ENCODE data around the gene NAV2.
A peak's percentile ranks its signal among the peaks of the same experiment; 100 is the strongest.

Gene NAV2

GRCh38 chr11:19935507-19935906, 222.9 kb downstream of the NAV2 start:
- no peak overlapping the region for H3K4me3 ChIP-seq (replicated peaks; ENCODE audit: low read depth, low read length)
- TF ChIP-seq CTCF (IDR thresholded peaks at IDR 0.05; ENCODE audit: low read length, missing control alignments) = no peak
- peak; percentile 66 for DNase-seq (ENCODE audit: low read depth)

GRCh38 chr11:19936461-19936860, 223.8 kb downstream of the NAV2 start:
- DNase-seq (ENCODE audit: low read depth) = no peak
- no peak for TF ChIP-seq CTCF (IDR thresholded peaks at IDR 0.05; ENCODE audit: low read length, missing control alignments)
- H3K4me3 ChIP-seq (replicated peaks; ENCODE audit: low read depth, low read length) = no peak overlapping the region

GRCh38 chr11:19938169-19938856, 225.7 kb downstream of the NAV2 start:
- H3K4me3 ChIP-seq (replicated peaks; ENCODE audit: low read depth, low read length) = no peak overlapping the region
- peak; percentile 93 for TF ChIP-seq CTCF (IDR thresholded peaks at IDR 0.05; ENCODE audit: low read length, missing control alignments)
- peak; percentile 72 for DNase-seq (ENCODE audit: low read depth)

GRCh38 chr11:19938866-19939265, 226.2 kb downstream of the NAV2 start:
- DNase-seq (ENCODE audit: low read depth) = no peak
- H3K4me3 ChIP-seq (replicated peaks; ENCODE audit: low read depth, low read length) = no peak overlapping the region
- TF ChIP-seq CTCF (IDR thresholded peaks at IDR 0.05; ENCODE audit: low read length, missing control alignments) = no peak

GRCh38 chr11:19939415-19939929, 226.8 kb downstream of the NAV2 start:
- TF ChIP-seq CTCF (IDR thresholded peaks at IDR 0.05; ENCODE audit: low read length, missing control alignments) = no peak
- DNase-seq (ENCODE audit: low read depth) = no peak
- no peak overlapping the region for H3K4me3 ChIP-seq (replicated peaks; ENCODE audit: low read depth, low read length)

GRCh38 chr11:19940831-19941230, 228.2 kb downstream of the NAV2 start:
- TF ChIP-seq CTCF (IDR thresholded peaks at IDR 0.05; ENCODE audit: low read length, missing control alignments) = no peak
- H3K4me3 ChIP-seq (replicated peaks; ENCODE audit: low read depth, low read length) = no peak overlapping the region
- DNase-seq (ENCODE audit: low read depth) = no peak

- DNase-seq (ENCODE audit: low read depth) = no peak
- no peak overlapping the region for H3K4me3 ChIP-seq (replicated peaks; ENCODE audit: low read depth, low read length)
- no peak for TF ChIP-seq CTCF (IDR thresholded peaks at IDR 0.05; ENCODE audit: low read length, missing control alignments)
Observed at GRCh38 chr11:19946681-19947080, 234.0 kb downstream of the NAV2 start.

All from fibroblast of pulmonary artery (primary cell).